HG03025 (cell line): ENCODE data around the gene THSD7B.

Experiments
- ATAC-seq: cut with Tn5 transposase; IDR thresholded peaks from one replicate; pipeline ENCODE4 v1.9.1; 2021; ENCODE audit warnings: mild to moderate bottlenecking, moderate library complexity; ENCODE audit not compliant: unreplicated experiment, low FRiP score

THSD7B gene

GRCh38 chr2:136809998-136810397 lies 44.7 kb downstream of the THSD7B start:
- ATAC-seq = no peak

- ATAC-seq = no peak
Observed at GRCh38 chr2:136818839-136819238, 53.5 kb downstream of the THSD7B start.

- no peak for ATAC-seq
Observed at GRCh38 chr2:136823291-136823690, 57.9 kb downstream of the THSD7B start.

- no peak for ATAC-seq
Observed at GRCh38 chr2:136828162-136828561, 62.8 kb downstream of the THSD7B start.

- no peak for ATAC-seq
Observed at GRCh38 chr2:136828774-136829173, 63.4 kb downstream of the THSD7B start.

- no peak for ATAC-seq
Observed at GRCh38 chr2:136844546-136844945, 79.2 kb downstream of the THSD7B start.

GRCh38 chr2:136858656-136859055 lies 93.3 kb downstream of the THSD7B start:
- no peak for ATAC-seq

GRCh38 chr2:136860443-136860958 lies 95.2 kb downstream of the THSD7B start:
- ATAC-seq = no peak

- no peak for ATAC-seq
Observed at GRCh38 chr2:136863468-136863867, 98.1 kb downstream of the THSD7B start.

- no peak for ATAC-seq
Observed at GRCh38 chr2:136863874-136864273, 98.5 kb downstream of the THSD7B start.

GRCh38 chr2:136871424-136871823 lies 106.1 kb downstream of the THSD7B start:
- no peak for ATAC-seq

- ATAC-seq = no peak
Observed at GRCh38 chr2:136874258-136874657, 108.9 kb downstream of the THSD7B start.

GRCh38 chr2:136891100-136891499 lies 125.8 kb downstream of the THSD7B start:
- no peak for ATAC-seq

- ATAC-seq = no peak
Observed at GRCh38 chr2:136894007-136894634, 128.8 kb downstream of the THSD7B start.

GRCh38 chr2:136901732-136902131 lies 136.4 kb downstream of the THSD7B start:
- ATAC-seq = no peak

GRCh38 chr2:136905779-136906178 lies 140.4 kb downstream of the THSD7B start:
- no peak for ATAC-seq

- ATAC-seq = no peak
Observed at GRCh38 chr2:136909777-136910176, 144.4 kb downstream of the THSD7B start.

GRCh38 chr2:136916131-136916530 lies 150.8 kb downstream of the THSD7B start:
- no peak for ATAC-seq

- no peak for ATAC-seq
Observed at GRCh38 chr2:136917411-136917881, 152.1 kb downstream of the THSD7B start.

GRCh38 chr2:136919682-136920081 lies 154.3 kb downstream of the THSD7B start:
- no peak for ATAC-seq

GRCh38 chr2:136920652-136921333 lies 155.4 kb downstream of the THSD7B start:
- ATAC-seq = no peak

GRCh38 chr2:136927156-136927555 lies 161.8 kb downstream of the THSD7B start:
- ATAC-seq = no peak
